ENCODE measurements around the gene QSOX1.

Gene QSOX1

DNA sequence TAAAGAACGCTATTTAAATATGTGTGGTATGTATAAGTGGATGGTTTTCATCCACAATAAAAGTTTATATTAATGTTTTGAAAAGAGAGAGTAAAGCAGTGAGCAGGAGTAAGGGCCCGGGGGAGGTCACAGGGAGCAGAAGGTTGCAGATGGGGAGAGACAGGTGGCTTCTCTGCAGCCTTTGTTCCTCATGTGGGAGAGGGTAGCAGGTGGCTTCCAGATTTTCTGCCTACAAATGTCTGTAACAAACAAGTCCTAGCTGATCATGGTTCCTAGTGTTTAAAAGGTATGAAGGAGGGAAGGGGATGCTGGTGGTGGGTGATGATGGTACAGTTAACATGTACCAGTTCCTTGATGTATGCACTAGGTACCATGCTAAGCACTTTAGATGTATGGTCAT lies 18.8 kb downstream of the QSOX1 start:
- DNase-seq: no peak

DNA sequence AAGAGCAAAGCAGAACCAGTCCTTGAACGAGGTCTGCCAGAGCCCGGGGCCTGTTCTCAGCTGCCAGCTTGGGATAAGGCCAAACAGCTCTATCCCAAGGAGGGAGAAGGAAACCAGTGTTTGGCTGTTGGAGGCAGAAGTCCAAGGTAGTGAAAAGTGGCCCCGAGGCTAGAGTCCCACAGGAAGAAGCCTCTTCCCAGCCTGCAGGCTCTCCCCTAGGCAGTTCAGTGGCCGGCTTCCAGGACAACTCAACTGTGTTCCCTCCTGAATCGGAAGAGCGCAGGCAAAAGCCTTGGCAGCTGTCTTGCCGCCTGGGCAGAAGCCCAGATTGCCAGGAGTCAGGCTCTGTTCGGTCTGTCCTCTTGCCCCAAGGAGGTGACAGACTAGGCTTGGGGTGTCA lies 19.3 kb downstream of the QSOX1 start:
- no peak for DNase-seq

DNA sequence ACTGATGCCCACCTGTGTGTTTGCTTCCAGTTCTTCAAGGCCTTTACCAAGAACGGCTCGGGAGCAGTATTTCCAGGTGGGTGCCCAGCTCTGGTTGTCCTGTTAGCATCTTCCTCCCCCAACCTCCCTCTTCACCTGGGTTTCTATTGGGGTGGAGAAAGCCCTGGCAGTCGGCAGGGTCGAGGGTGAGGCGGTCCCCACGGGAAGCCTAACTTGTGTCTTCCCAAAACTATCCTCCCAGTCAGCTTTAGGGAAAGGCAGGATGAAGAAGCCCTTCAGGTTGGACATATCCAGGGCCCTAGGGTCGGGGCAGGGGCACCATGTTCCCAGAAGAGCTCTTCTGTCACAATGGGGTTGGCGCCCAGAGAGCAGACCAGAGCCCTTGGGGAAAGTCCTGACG lies 20.6 kb downstream of the QSOX1 start:
- no peak for DNase-seq

- DNase-seq: no peak
Observed at GRCh38 chr1:180175806-180176205, 21.1 kb downstream of the QSOX1 start.

DNA sequence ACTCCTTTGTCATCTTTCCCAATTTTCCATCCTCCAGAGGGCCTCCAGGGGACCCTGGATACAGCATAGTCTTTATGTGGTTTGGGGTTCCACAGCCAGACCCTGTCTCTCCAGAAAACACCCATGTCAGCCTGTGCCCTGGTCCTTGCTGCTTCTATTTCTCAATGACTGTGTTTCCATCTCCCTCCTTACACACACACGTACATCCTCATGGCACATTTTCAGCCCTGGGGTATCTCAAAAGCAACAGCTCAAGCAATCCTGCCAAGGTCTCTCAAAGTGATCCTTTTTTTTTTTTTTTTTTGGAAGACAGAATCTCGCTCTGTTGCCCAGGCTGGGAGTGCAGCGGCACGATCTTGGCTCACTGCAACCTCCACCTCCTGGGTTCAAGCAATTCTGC lies 22.3 kb downstream of the QSOX1 start:
- DNase-seq: no peak

DNA sequence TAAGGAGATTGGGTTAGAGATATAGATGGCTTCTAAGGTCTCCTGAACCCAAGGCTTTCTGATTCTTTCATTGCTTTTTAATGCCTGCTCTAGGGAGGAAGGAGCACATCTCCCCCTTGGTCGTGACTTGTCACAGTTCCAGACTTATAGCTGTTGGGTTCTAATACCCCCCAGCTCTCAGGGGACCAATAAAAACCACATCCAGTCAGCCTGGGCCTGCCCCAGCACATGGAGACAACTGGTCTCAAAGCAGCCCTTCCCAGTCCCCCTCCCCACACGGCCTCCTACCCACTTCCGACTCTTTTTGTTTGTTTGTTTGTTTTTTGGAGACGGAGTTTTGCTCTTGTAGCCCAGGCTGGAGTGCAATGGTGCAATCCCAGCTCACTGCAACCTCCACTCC lies 23.3 kb downstream of the QSOX1 start:
- no peak for DNase-seq

DNA sequence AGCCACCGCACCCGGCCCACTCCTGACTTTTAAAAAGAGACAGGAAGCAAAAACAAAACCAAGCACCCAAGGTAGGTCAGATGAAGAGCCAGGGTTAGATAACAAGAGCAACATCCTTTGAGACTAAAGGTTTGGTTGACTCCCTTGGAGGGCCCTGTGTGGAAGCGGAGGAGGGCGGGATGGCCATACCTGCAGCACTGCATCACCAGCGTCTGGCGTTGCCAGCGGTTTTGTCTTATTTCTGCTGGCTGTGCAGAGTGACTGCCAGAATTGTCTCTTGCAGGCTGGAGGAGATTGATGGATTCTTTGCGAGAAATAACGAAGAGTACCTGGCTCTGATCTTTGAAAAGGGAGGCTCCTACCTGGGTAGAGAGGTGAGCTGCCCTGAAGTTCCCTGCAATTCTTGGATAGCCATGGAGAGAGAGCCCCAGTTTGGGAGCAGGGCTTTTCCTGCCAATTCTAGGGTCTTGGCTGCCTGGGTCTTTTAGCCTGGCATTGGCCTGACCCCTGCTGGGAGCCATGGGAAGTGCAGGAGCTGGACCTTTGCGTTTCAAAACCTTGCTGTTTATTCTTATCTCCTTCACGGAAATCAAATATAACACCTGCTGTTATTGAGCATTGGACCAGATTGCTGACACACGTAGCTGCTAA lies 24.0 kb downstream of the QSOX1 start:
- DNase-seq: peak; percentile 45

- DNase-seq: no peak
Observed at GRCh38 chr1:180179162-180179957, 24.7 kb downstream of the QSOX1 start.

GRCh38 chr1:180181048-180181447 lies 26.4 kb downstream of the QSOX1 start:
- DNase-seq: no peak

- DNase-seq: no peak
Observed at GRCh38 chr1:180181996-180182642, 27.4 kb downstream of the QSOX1 start.

GRCh38 chr1:180182643-180183311 lies 28.1 kb downstream of the QSOX1 start:
- DNase-seq: no peak

DNA sequence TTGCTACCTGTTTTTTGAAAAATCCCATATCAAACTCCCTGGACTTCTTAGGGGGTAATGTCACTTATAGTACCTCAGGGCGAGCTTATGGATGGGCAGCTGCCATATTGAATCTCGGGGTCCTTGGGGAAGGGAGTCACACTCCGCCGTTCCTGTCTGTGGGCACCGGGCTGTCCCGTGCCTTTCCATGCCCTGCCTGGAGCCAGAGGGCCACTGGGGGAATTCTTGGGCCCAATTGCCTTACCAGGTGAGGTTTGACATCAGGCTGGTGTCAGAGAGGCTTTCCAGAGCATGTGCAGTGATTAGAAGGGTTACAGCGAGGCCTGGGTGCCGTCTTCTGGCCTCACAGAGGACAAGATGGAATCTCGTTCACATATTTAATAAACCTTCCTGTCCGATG lies 28.8 kb downstream of the QSOX1 start:
- no peak for DNase-seq

DNA sequence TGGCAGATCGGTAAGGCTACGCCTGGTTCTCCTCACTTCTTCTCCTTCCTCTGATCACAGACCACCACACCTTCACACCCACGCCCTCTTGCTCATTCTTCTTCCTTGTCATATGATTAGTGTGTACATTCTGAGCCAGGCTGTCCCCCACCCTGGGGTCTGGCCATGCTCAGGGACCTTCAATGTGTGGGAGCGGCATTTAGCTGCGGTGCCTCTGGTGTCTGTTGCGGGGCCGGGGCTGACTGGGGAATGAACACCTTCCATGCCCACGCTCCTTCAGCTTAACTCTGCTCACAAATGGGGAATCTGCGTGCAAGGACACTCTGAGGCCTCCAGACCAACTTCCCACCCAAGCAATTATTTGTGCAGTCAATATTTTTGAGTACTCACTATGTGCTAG lies 29.4 kb downstream of the QSOX1 start:
- no peak for DNase-seq

DNA sequence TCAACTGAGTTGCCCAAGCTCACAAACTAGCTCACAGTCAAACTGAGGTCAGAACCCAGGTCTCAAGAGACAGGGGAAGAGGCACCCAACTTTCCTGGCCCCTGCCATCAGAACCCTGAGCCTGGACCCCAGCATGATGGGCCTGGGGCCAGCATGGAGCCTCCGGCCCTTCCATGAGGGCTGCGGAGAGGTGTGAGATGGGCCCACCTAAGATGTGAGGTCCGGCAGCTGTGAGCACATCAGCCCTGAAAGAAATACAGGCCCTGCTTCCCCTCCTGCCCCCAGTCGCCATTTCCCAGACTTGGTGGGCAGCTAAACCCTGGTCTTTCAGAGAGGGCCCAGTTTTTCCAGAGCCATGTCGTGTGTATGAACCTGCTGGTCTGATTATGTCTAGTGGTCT lies 30.6 kb downstream of the QSOX1 start:
- DNase-seq: no peak

DNA sequence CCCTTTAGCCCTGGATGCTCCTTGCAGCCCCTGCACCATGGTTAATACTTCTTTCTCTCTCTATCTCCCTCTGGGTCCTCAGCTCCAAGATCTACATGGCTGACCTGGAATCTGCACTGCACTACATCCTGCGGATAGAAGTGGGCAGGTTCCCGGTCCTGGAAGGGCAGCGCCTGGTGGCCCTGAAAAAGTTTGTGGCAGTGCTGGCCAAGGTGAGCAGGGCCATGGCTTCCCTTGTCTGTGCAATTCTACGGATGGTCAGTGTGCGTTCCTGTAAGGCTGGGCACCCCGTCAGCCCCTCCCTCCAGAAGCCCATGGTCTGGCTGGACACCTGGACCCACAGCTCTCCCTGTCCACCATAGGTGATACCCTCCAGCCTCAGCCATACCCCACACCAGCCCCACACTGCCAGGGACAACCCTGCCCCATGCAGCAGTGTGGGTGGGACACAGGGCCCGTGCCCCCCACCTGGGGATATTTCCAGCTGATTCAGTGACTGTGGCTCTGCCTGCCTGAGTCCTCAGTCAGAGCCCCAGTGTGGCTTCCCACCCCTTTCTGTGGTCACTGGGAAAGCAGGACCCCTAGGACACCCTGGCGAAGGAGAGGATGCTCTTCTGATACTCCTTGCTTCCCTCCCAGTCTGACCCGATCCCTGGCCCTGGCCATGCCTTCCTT lies 31.4 kb downstream of the QSOX1 start:
- DNase-seq: no peak

DNA sequence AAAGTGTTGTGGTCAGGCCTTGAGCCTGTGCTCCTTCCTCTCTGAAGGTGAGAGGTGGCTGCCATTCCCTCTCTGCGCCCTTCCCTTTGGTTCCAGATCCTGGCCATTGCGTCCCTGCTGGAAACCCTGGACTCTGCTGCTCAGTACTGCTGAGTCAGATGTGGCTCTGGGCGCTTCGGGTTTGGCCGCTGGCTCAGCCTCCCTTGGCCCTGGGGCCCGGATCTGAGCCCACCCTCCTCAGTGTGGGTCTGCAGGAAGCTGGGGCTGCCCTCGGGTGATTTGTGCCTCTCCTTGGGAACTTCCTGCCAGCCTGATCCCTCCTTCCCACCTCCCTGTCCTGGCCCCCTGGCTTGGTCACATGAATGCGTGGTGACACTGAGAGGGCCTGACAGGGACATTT lies 32.2 kb downstream of the QSOX1 start:
- DNase-seq: no peak

GRCh38 chr1:180187626-180188025 lies 33.0 kb downstream of the QSOX1 start:
- no peak for DNase-seq

GRCh38 chr1:180188091-180188506 lies 33.4 kb downstream of the QSOX1 start:
- DNase-seq: no peak

- DNase-seq: no peak
Observed at GRCh38 chr1:180188684-180189175, 34.1 kb downstream of the QSOX1 start.

DNA sequence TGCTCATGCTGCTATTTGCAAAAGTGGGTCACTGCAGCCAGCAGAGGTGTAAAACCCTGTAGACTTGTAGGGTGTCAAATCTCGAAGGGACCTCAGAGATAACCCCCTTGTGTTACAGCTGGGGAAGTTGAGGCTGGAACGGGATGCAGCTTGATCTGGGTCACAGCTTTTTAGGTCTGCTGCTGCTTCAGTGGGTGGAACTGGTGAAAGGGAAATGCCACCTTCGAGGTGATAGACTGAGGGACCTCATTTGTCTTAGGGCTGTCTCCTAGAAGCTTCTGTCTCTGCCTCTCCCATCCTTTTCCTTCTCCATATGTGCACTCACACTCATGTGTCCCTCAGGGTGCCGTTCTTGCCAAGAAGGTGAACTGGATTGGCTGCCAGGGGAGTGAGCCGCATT lies 35.4 kb downstream of the QSOX1 start:
- no peak for DNase-seq

- DNase-seq: no peak
Observed at GRCh38 chr1:180192172-180192571, 37.5 kb downstream of the QSOX1 start.

- no peak for DNase-seq
Observed at GRCh38 chr1:180193141-180194047, 38.7 kb downstream of the QSOX1 start.
